IPS-20b (cell line): ENCODE data around the gene ARF4.
A peak's percentile ranks its signal among the peaks of the same experiment; 100 is the strongest.
"Not testable (repeated sequence)": the region's sequence is repeated elsewhere in the genome, so short reads cannot be mapped to it uniquely, and the experiment has no call there.

Experiments
- H3K27ac ChIP-seq: one replicate; pipeline ENCODE4 v1.5.1; 2013; ENCODE audit warnings: low read length
- H3K27me3 ChIP-seq: 2 replicates; pipeline ENCODE4 v1.6.1; 2013; ENCODE audit warnings: mild to moderate bottlenecking, low read length, inconsistent platforms; ENCODE audit not compliant: insufficient read depth
- H3K36me3 ChIP-seq: 2 replicates; pipeline ENCODE4 v1.6.1; 2013; ENCODE audit warnings: low read depth, mild to moderate bottlenecking, inconsistent platforms, low read length, moderate library complexity; ENCODE audit not compliant: insufficient read depth
- H3K4me1 ChIP-seq: 2 replicates; pipeline ENCODE4 v1.6.1; 2013; ENCODE audit warnings: mild to moderate bottlenecking, control low read depth, inconsistent platforms, low read length, moderate library complexity; ENCODE audit not compliant: insufficient read depth
- H3K4me3 ChIP-seq: 2 replicates; pipeline ENCODE4 v1.5.1; 2013; ENCODE audit warnings: mild to moderate bottlenecking, low read length, inconsistent platforms
- H3K9ac ChIP-seq: 2 replicates; pipeline ENCODE4 v1.6.1; 2013; ENCODE audit warnings: low read depth, mild to moderate bottlenecking, inconsistent platforms, low read length, moderate library complexity
- H3K9me3 ChIP-seq: 2 replicates; pipeline ENCODE4 v1.6.1; 2013; ENCODE audit warnings: mild to moderate bottlenecking, low read depth, low read length, inconsistent platforms; ENCODE audit not compliant: insufficient read depth

ARF4 gene

DNA sequence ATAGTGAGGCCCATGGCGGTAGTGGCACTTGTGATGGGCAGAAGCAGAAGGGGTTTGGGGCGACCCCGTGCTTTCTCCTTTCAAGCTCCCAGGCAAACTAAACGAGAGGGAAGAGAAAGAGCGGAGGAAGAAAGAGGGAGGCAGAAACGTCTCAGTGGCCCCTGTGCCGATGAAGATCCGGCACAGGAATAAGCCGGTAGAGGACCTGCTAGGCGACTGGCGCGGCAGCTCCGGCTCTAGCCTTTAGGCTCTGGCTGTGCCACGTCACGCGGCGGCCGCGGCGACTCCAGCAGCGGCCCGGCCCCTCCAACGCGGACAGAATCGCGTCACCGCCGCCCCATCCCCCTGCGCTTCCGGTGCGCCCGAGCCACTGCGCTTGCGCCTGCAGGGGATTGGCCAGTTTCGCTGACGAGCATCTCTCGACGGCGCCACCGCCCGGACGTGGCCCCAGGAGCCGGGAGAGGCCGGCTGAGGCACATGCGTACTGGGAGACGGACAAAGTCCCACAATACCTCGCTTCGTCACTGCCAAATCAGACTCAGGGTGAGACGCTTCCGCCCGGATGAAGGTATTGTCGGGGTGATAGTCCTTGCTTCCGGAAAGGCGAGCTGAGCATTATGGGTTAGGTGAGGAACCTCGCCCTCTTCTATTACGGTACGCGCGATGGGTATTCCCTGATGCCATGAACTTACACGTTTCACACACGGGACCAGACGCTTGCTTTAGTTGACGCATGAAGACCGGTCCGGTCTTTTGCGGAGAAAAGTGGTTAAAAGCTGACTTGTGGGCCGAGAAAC is at the start of gene ARF4:
Gene ARF4, minus strand, starts transcription at position 218 of the 797 bp plus-strand sequence. Its CDS starts 204 bp downstream, at position 14.
- no peaks in the 10 kb centered on the region for H3K27me3 ChIP-seq
- peaks cover 21% of the 10 kb centered on the region for H3K36me3 ChIP-seq
- H3K9me3 ChIP-seq: no peaks in the 10 kb centered on the region
- H3K4me1 ChIP-seq: peaks cover 15% of the 10 kb centered on the region
- peak within 1 kb of the TSS; percentile 99 for H3K27ac ChIP-seq
- H3K9ac ChIP-seq: peak within 1 kb of the TSS; percentile 100
- peak within 1 kb of the TSS; percentile 100 for H3K4me3 ChIP-seq

DNA sequence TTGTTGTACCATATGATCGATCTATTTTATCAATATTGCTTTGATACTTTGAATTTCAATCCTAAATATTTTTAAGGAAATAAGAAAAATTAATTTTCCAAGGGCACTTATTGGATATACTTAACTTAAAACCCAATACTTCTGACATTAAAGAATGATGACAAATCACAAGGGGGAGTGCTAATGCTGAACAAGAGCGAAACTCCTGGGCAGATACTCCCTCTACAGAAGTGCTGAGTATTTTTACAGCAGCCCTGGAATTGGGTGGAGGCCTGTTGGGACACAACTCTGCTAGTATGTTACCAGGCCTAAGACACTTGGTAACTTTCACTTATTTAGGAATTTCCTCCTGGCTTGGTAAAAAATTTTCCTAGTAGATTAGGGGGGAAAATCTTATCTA is 49.6 kb upstream of the ARF4 start:
- Histone ChIP-seq H3K4me1 (no peaks in the 10 kb centered on the region), H3K27ac (no peak overlapping the region), H3K27me3 (no peaks in the 10 kb centered on the region), H3K36me3 (peaks cover 19% of the 10 kb centered on the region; the same call in 1 of the 2 replicates), H3K4me3 (no peak overlapping the region), H3K9ac (no peak overlapping the region), H3K9me3 (no peaks in the 10 kb centered on the region)

DNA sequence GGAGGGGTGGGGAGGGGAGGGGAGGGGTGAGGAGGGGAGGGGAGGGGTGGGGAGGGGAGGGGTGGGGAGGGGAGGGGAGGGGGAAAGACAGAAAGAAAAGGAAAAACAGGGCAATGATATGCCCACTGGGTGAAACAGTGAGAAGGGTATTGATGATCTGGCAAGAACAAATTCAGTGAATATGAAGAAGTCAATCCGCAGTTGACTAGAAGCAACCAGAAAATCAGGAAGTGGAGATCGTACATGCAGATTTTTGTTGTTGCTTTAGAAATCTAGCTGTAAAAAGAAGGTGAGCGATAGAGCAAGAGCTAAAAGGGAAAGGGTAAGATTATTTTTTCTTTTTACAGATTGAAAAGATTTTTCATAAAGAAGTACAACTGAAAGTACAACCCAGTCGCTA is 47.6 kb upstream of the ARF4 start:
- Histone ChIP-seq H3K27me3 (no peaks in the 10 kb centered on the region), H3K4me1 (no peaks in the 10 kb centered on the region), H3K36me3 (peaks cover 31% of the 10 kb centered on the region), H3K4me3 (no peak overlapping the region), H3K27ac (no peak overlapping the region), H3K9me3 (no peaks in the 10 kb centered on the region), H3K9ac (no peak overlapping the region)

DNA sequence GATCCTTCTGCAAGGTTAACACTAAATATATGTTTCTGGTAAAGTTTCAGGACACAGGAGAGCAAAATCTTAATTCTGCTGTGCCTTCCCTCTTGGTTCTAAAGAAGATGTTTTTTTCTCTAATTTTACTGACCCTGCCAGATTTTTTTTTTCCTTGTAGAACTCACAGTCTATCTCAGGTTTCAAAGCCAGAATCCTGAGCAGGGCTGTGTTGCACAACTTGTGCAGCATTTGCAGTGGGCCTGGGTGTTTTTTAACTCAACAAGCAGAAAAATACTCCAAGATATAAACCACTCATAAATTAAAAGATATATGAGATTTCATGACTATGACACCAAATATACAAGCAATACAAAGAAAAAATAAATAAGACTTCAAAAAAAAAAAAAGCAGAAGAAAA is 40.2 kb upstream of the ARF4 start:
- H3K27me3 ChIP-seq: no peaks in the 10 kb centered on the region
- H3K9ac ChIP-seq: no peak overlapping the region
- peaks cover 42% of the 10 kb centered on the region for H3K36me3 ChIP-seq
- H3K4me3 ChIP-seq: no peak overlapping the region
- H3K27ac ChIP-seq: no peak overlapping the region
- no peaks in the 10 kb centered on the region for H3K4me1 ChIP-seq
- H3K9me3 ChIP-seq: no peaks in the 10 kb centered on the region

DNA sequence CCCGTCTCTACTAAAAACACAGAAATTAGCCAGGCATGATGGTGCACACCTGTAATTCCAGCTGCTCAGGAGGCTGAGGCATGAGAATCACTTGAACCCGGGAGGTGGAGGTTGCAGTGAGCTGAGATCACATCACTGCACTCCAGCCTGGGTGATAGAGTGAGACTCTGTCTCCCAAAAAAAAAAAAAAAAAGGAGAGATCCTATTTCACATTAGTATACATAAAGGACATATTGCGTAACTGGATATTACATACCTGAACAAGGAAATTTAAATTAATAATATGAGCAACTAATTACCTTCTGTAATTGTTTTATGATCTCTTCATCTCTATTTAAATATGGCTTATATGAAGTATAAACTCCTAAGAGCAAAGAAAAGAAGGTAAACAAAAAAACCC is 37.1 kb upstream of the ARF4 start:
- H3K9ac ChIP-seq, H3K4me1 ChIP-seq, H3K27ac ChIP-seq, H3K9me3 ChIP-seq, H3K27me3 ChIP-seq, H3K4me3 ChIP-seq: not testable (repeated sequence)
- H3K36me3 ChIP-seq: peaks cover 47% of the 10 kb centered on the region

DNA sequence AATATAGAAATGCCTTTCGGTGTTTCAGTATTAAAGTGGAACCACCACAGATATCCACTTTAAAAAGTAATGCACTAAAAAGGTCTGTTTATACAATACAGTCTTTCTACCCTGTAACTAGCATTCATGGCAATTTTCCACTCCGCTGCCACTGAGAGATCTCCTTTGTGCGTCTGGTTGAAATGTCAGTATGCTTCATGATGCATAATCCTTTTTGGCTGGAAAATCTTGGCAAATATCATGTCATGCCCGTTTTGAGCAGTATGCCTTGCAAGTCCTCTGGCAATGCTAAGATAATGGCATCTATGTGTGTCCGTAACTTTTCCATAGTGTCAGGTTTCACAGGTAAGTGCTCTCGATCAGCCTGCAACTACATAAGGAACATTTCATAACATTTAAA is 30.8 kb upstream of the ARF4 start:
- Histone ChIP-seq H3K4me1 (no peaks in the 10 kb centered on the region), H3K36me3 (peaks cover 66% of the 10 kb centered on the region), H3K4me3 (no peak overlapping the region), H3K9me3 (no peaks in the 10 kb centered on the region), H3K9ac (no peak overlapping the region), H3K27ac (no peak overlapping the region), H3K27me3 (no peaks in the 10 kb centered on the region)

DNA sequence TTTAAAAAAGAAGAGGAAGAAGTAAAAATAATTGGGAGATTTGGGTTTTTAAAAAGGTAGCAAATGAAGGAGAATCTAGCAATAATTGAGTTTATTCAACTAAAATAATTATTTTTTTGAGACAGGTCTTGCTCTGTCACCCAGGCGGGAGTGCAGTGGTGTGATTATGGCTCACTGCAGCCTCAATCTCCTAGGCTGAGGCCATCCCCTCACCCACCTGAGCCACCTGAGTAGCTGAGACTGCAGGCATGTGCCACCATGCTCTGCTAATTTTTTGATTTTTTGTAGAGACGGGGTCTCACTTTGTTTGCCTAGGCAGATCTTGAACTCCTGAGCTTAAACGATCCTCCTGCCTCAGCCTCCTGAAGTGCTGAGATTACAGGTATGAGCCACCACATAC is 27.7 kb upstream of the ARF4 start:
- H3K36me3 ChIP-seq: peaks cover 42% of the 10 kb centered on the region
- H3K27ac ChIP-seq: no peak overlapping the region
- H3K4me1 ChIP-seq: no peaks in the 10 kb centered on the region
- H3K27me3 ChIP-seq: no peaks in the 10 kb centered on the region
- H3K9ac ChIP-seq: no peak overlapping the region
- no peaks in the 10 kb centered on the region for H3K9me3 ChIP-seq
- no peak overlapping the region for H3K4me3 ChIP-seq

DNA sequence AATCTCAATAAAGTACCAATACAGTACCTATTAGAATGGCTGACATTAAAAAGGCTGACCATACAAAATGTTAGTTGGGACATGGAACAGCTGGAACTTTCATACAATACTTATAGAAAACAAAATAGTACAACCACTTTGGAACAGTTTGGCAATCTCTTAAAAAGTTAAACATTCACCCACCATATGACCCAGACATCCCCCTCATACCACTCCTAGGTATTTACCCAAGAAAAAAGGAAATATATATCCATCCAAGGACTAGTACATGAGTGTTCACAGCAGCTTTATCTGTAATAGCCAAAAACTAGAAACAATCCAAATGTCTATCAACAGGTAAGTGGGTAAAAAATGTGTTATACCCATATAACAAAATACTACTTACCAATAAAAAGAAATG is 25.2 kb upstream of the ARF4 start:
- Histone ChIP-seq H3K4me1 (no peaks in the 10 kb centered on the region), H3K9ac (no peak overlapping the region), H3K9me3 (no peaks in the 10 kb centered on the region), H3K27ac (no peak overlapping the region), H3K27me3 (no peaks in the 10 kb centered on the region), H3K36me3 (peaks cover 21% of the 10 kb centered on the region; the same call in 1 of the 2 replicates), H3K4me3 (no peak overlapping the region)

DNA sequence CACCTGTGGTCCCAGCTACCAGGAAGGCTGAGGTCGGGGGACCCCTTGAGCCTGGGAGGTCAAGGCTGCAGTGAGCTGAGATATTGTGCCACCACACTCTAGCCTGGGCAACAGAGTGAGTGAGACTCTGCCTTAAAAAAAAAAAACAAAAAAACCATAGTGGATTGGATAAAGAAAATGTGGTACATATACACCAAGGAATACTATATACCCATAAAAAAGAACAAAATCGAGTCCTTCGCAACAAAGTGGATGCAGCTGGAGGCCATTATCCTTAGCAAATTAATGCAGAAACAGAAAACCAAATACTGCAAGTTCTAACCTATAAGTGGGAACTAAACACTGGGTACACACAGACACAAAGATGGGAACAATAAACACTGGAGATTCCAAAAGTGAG is 20.6 kb upstream of the ARF4 start:
- H3K9me3 ChIP-seq: no peaks in the 10 kb centered on the region
- no peak overlapping the region for H3K27ac ChIP-seq
- H3K4me3 ChIP-seq: no peak overlapping the region
- H3K27me3 ChIP-seq: no peaks in the 10 kb centered on the region
- no peaks in the 10 kb centered on the region for H3K4me1 ChIP-seq
- H3K36me3 ChIP-seq: no peaks in the 10 kb centered on the region
- H3K9ac ChIP-seq: no peak overlapping the region

DNA sequence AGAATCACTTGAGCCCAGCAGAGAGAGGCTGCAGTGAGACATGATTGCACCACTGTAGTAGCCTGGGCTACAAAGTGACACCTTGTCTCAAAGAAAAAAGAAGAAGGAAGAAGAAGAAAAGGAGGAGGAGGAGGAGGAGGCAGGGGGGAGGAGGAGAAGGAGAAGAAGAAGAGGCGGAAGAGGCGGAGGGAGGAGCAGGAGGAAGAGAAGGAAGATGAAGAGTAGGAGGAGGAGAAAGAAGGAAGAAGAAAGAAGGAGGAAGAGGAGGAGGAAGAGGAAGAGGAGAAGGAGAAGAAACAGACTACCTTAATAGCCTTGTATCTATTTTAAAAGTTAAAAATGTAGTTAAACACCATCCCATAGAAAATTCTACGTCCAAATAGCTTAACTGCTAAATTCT is 19.1 kb upstream of the ARF4 start:
- Histone ChIP-seq H3K9me3 (no peaks in the 10 kb centered on the region), H3K9ac (no peak overlapping the region), H3K4me1 (no peaks in the 10 kb centered on the region), H3K36me3 (no peaks in the 10 kb centered on the region), H3K4me3 (no peak overlapping the region), H3K27ac (no peak overlapping the region), H3K27me3 (no peaks in the 10 kb centered on the region)

DNA sequence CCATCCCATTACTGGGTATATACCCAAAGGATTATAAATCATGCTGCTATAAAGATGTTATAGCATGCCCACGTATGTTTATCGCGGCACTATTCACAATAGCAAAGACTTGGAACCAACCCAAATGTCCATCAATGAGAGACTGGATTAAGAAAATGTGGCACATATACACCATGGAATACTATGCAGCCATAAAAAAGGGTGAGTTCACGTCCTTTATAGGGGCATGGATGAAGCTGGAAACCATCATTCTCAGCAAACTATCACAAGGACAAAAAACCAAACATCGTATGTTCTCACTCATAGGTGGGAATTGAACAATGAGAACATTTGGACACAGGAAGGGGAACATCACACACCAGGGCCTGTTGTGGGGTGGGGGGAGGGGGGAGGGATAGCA is 14.7 kb upstream of the ARF4 start:
- not testable (repeated sequence) for H3K27me3 ChIP-seq, H3K9me3 ChIP-seq, H3K9ac ChIP-seq, H3K27ac ChIP-seq, H3K4me1 ChIP-seq, H3K36me3 ChIP-seq, H3K4me3 ChIP-seq

DNA sequence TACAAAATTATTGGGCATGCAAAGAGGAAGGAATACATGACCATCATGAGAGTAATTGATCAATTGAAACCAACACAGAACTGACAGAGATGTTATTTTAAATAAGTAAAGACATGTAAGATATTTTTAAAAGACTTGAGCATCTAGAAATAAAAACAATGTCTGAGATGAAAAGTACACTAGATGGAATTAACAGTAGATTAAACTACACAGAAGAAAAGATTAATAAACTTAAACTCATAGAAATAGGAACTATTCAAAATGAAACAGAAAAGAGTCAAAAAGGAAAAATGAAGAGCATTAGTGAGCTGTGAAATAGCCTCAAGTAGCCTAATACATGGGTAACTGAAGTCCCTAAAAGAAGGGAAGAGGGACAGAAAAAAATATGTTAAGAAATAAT is 8.5 kb upstream of the ARF4 start:
- no peak overlapping the region for H3K4me3 ChIP-seq
- H3K27me3 ChIP-seq: no peaks in the 10 kb centered on the region
- H3K27ac ChIP-seq: no peak overlapping the region
- no peaks in the 10 kb centered on the region for H3K4me1 ChIP-seq
- H3K36me3 ChIP-seq: no peaks in the 10 kb centered on the region
- no peak overlapping the region for H3K9ac ChIP-seq
- H3K9me3 ChIP-seq: peaks cover 10% of the 10 kb centered on the region
